H9 (cell line): ENCODE results near the gene HS3ST4. TPM values are rescaled to one million over a fixed set of nuclear protein-coding genes. Genes with fewer than 3 reads are reported as not detected.
A peak's percentile ranks its signal among the peaks of the same experiment; 100 is the strongest.

Experiments
- DNase-seq: peaks from one replicate; pipeline ENCODE4 v3.0.0-alpha.2; 2017
- H2AFZ ChIP-seq: one replicate; pipeline ENCODE4 v1.6.1; 2013; ENCODE audit warnings: mild to moderate bottlenecking, low read length, control low read depth, moderate library complexity
- H2AK5ac ChIP-seq: 2 replicates; pipeline ENCODE4 v1.6.1; 2013; ENCODE audit warnings: low read length, control low read depth, mixed read lengths; ENCODE audit not compliant: insufficient read length
- H2BK120ac ChIP-seq: one replicate; pipeline ENCODE4 v1.6.1; 2013; ENCODE audit warnings: low read depth, mild to moderate bottlenecking, low read length, control low read depth, inconsistent platforms; ENCODE audit not compliant: poor library complexity, severe bottlenecking
- H2BK12ac ChIP-seq: 2 replicates; pipeline ENCODE4 v1.6.1; 2013; ENCODE audit warnings: low read length, control low read depth, mixed read lengths, low read depth; ENCODE audit not compliant: insufficient read length
- H2BK15ac ChIP-seq: 2 replicates; pipeline ENCODE4 v1.6.1; 2013; ENCODE audit warnings: low read depth, low read length, control low read depth
- H2BK20ac ChIP-seq: one replicate; pipeline ENCODE4 v1.6.1; 2013; ENCODE audit warnings: low read depth, mild to moderate bottlenecking, low read length, control low read depth, inconsistent platforms; ENCODE audit not compliant: poor library complexity, severe bottlenecking
- H2BK5ac ChIP-seq: 2 replicates; pipeline ENCODE4 v1.6.1; 2013; ENCODE audit warnings: low read length, control low read depth, mixed read lengths; ENCODE audit not compliant: insufficient read length
- H3K14ac ChIP-seq: 2 replicates; pipeline ENCODE4 v1.6.1; 2013; ENCODE audit warnings: low read length, control low read depth; ENCODE audit not compliant: insufficient read depth
- H3K18ac ChIP-seq: 2 replicates; pipeline ENCODE4 v1.6.1; 2013; ENCODE audit warnings: low read depth, mild to moderate bottlenecking, mixed read lengths, low read length, control low read depth; ENCODE audit not compliant: insufficient read length
- H3K23ac ChIP-seq: 2 replicates; pipeline ENCODE4 v1.6.1; 2013; ENCODE audit warnings: low read length, control low read depth, mixed read lengths, low read depth; ENCODE audit not compliant: insufficient read length
- H3K23me2 ChIP-seq: 2 replicates; pipeline ENCODE4 v1.6.1; 2013; ENCODE audit warnings: low read depth, mild to moderate bottlenecking, mixed read lengths, low read length, control low read depth; ENCODE audit not compliant: insufficient read length, poor library complexity, severe bottlenecking
- H3K27ac ChIP-seq: 2 replicates; pipeline ENCODE4 v1.5.1; 2013; ENCODE audit warnings: low read length, control low read depth, mixed read lengths, low read depth; ENCODE audit not compliant: insufficient read length
- H3K27me3 ChIP-seq: 2 replicates; pipeline ENCODE4 v1.6.1; 2013; ENCODE audit warnings: low read length, control low read depth, inconsistent platforms; ENCODE audit not compliant: insufficient read depth
- H3K4ac ChIP-seq: 2 replicates; pipeline ENCODE4 v1.6.1; 2013; ENCODE audit warnings: low read depth, mild to moderate bottlenecking, control low read depth, inconsistent platforms, low read length, moderate library complexity
- H3K4me1 ChIP-seq: 2 replicates; pipeline ENCODE4 v1.6.1; 2013; ENCODE audit warnings: low read length, control low read depth, inconsistent platforms; ENCODE audit not compliant: insufficient read depth
- H3K4me2 ChIP-seq: 2 replicates; pipeline ENCODE4 v1.6.1; 2013; ENCODE audit warnings: low read length, control low read depth, mixed read lengths; ENCODE audit not compliant: insufficient read length, insufficient read depth
- H3K56ac ChIP-seq: 2 replicates; pipeline ENCODE4 v1.6.1; 2013; ENCODE audit warnings: low read depth, mild to moderate bottlenecking, mixed read lengths, low read length, control low read depth; ENCODE audit not compliant: insufficient read length
- H3K79me1 ChIP-seq: 2 replicates; pipeline ENCODE4 v1.6.1; 2013; ENCODE audit warnings: low read depth, mild to moderate bottlenecking, moderate library complexity, low read length, control low read depth, inconsistent platforms; ENCODE audit not compliant: insufficient read depth, poor library complexity, severe bottlenecking
- H3K79me2 ChIP-seq: 2 replicates; pipeline ENCODE4 v1.6.1; 2013; ENCODE audit warnings: low read length, control low read depth, inconsistent platforms; ENCODE audit not compliant: insufficient read depth
- H3K9ac ChIP-seq: 2 replicates; pipeline ENCODE4 v1.6.1; 2013; ENCODE audit warnings: low read length, control low read depth, mixed read lengths; ENCODE audit not compliant: insufficient read length; ENCODE audit errors: extremely low read depth
- H3K9me3 ChIP-seq: one replicate; pipeline ENCODE4 v1.6.1; 2013; ENCODE audit warnings: low read depth, low read length, inconsistent platforms; ENCODE audit not compliant: control insufficient read depth
- H3T11ph ChIP-seq: one replicate; pipeline ENCODE4 v1.6.1; 2013; ENCODE audit warnings: mild to moderate bottlenecking, low read length, control low read depth, inconsistent platforms
- H4K20me1 ChIP-seq: one replicate; pipeline ENCODE4 v1.6.1; 2013; ENCODE audit not compliant: control insufficient read depth, insufficient read length, insufficient read depth
- H4K5ac ChIP-seq: 2 replicates; pipeline ENCODE4 v1.6.1; 2013; ENCODE audit warnings: low read depth, mild to moderate bottlenecking, mixed read lengths, low read length, control low read depth; ENCODE audit not compliant: insufficient read length
- H4K8ac ChIP-seq: replicated peaks from 2 replicates; pipeline ENCODE4 v1.6.1; 2013; ENCODE audit warnings: low read length, control low read depth, mixed read lengths, low read depth; ENCODE audit not compliant: insufficient read length
- H4K91ac ChIP-seq: 2 replicates; pipeline ENCODE4 v1.6.1; 2013; ENCODE audit warnings: low read depth, mild to moderate bottlenecking, moderate library complexity, mixed read lengths, low read length, control low read depth; ENCODE audit not compliant: insufficient read length
- H3K27ac Mint-ChIP-seq, 3 experiments: 2 replicates in 2 of 3; 3 replicates in 1 of 3; pipeline ENCODE4 v1.8.0; 2020 to 2021; ENCODE audit warnings: mixed read lengths in 3 of 3, mild to moderate bottlenecking in 1 of 3, moderate library complexity in 1 of 3
- H3K27me3 Mint-ChIP-seq: 2 replicates; pipeline ENCODE4 v1.8.0; 2021; ENCODE audit warnings: low read depth, mild to moderate bottlenecking, moderate library complexity, mixed read lengths
- H3K36me3 Mint-ChIP-seq, 3 experiments: 2 replicates in 2 of 3; 3 replicates in 1 of 3; pipeline ENCODE4 v1.8.0; 2020 to 2021; ENCODE audit warnings: low read depth in 3 of 3, mixed read lengths in 3 of 3; ENCODE audit not compliant: insufficient read depth in 1 of 3
- H3K4me1 Mint-ChIP-seq, 2 experiments: 2 replicates each; pipeline ENCODE4 v1.8.0; 2020; ENCODE audit warnings: mixed read lengths in 2 of 2
- H3K4me3 Mint-ChIP-seq, 2 experiments: 2 replicates in 1 of 2; 3 replicates in 1 of 2; pipeline ENCODE4 v1.8.0; 2020 to 2021; ENCODE audit warnings: mild to moderate bottlenecking in 2 of 2, mixed read lengths in 2 of 2, moderate library complexity in 1 of 2
- H3K9me3 Mint-ChIP-seq, 2 experiments: 2 replicates in 1 of 2; 3 replicates in 1 of 2; pipeline ENCODE4 v1.8.0; 2020; ENCODE audit warnings: mild to moderate bottlenecking in 2 of 2, mixed read lengths in 2 of 2, moderate library complexity in 1 of 2
- WGBS: extraction: QIAGEN DNeasy Blood & Tissue Kit; methylation state at CpG from one replicate; pipeline ENCODE4 v1.1.7; 2013; ENCODE audit warnings: missing lambda C conversion rate, low lambda C conversion rate, mixed read lengths; ENCODE audit not compliant: insufficient read length; ENCODE audit errors: extremely low coverage; 5-methylcytosine and 5-hydroxymethylcytosine counted together
- total RNA-seq: library from RNA; stranded (reverse); gene quantifications from 2 replicates; pipeline ENCODE4 v1.2.1, GENCODE V29; 2021
- TF ChIP-seq, protein P1 (sequence below): fragments of 200-600 bp; sonication (generic); conservative IDR thresholded peaks from 3 replicates; pipeline ENCODE4 v1.8.0; 2021; ENCODE audit warnings: antibody characterized with exemption, mild to moderate bottlenecking

The HS3ST4 gene
- total RNA-seq, 1 experiment from 2014 or later = 1.7 TPM

DNA sequence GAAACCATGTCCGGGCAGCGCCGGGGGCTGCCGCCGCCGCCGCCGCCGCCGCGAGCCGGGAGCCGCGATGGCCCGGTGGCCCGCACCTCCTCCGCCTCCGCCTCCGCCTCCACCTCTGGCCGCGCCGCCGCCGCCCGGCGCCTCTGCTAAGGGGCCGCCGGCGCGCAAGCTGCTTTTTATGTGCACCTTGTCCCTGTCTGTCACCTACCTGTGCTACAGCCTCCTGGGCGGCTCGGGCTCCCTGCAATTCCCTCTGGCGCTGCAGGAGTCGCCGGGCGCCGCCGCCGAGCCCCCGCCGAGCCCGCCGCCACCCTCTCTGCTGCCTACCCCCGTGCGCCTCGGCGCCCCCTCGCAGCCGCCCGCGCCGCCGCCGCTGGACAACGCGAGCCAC, 587 bp downstream of the HS3ST4 start:
- no peaks in the 10 kb centered on the region for H3K79me1 ChIP-seq
- H3K27ac Mint-ChIP-seq = no peak overlapping the region
- no peaks in the 10 kb centered on the region for H3K9me3 ChIP-seq
- H2BK120ac ChIP-seq = no peak overlapping the region
- H3K9me3 Mint-ChIP-seq = no peaks in the 10 kb centered on the region; a peak in 1 of 5 replicates
- DNase-seq = no peak
- peaks cover 18 to 20% of the 10 kb centered on the region in 2 experiments for H3K4me1 Mint-ChIP-seq
- no peak overlapping the region for H3K23ac ChIP-seq
- no peaks in the 10 kb centered on the region for H4K20me1 ChIP-seq
- no peak overlapping the region for H2BK5ac ChIP-seq
- peaks cover 13% of the 10 kb centered on the region; the same call in 1 of the 2 replicates for H3K27me3 ChIP-seq
- no peak overlapping the region for H3K27ac ChIP-seq
- no peak overlapping the region for H3K14ac ChIP-seq
- H3K9ac ChIP-seq = no peak overlapping the region
- H3K4ac ChIP-seq = no peak overlapping the region
- no peaks in the 10 kb centered on the region for H3K36me3 Mint-ChIP-seq
- peaks cover 67% of the 10 kb centered on the region for H3K27me3 Mint-ChIP-seq
- H2BK20ac ChIP-seq = no peak overlapping the region
- H3K4me3 Mint-ChIP-seq = peak overlapping the region; percentile 58 to 72; a peak in 4 of 5 replicates
- no peak overlapping the region for H2AFZ ChIP-seq
- H3K23me2 ChIP-seq = peaks cover 15% of the 10 kb centered on the region
- TF ChIP-seq, protein P1, sequence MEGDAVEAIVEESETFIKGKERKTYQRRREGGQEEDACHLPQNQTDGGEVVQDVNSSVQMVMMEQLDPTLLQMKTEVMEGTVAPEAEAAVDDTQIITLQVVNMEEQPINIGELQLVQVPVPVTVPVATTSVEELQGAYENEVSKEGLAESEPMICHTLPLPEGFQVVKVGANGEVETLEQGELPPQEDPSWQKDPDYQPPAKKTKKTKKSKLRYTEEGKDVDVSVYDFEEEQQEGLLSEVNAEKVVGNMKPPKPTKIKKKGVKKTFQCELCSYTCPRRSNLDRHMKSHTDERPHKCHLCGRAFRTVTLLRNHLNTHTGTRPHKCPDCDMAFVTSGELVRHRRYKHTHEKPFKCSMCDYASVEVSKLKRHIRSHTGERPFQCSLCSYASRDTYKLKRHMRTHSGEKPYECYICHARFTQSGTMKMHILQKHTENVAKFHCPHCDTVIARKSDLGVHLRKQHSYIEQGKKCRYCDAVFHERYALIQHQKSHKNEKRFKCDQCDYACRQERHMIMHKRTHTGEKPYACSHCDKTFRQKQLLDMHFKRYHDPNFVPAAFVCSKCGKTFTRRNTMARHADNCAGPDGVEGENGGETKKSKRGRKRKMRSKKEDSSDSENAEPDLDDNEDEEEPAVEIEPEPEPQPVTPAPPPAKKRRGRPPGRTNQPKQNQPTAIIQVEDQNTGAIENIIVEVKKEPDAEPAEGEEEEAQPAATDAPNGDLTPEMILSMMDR = no peak
- H3K56ac ChIP-seq = no peak overlapping the region
- H3K79me2 ChIP-seq = no peaks in the 10 kb centered on the region
- H4K91ac ChIP-seq = no peak overlapping the region
- no CpG with 5 or more reads among the region's 56 CpGs for WGBS
- H3K4me2 ChIP-seq = peak overlapping the region; percentile 65
- H2AK5ac ChIP-seq = no peak overlapping the region
- H3T11ph ChIP-seq = no peak overlapping the region
- H3K18ac ChIP-seq = no peak overlapping the region
- H4K5ac ChIP-seq = no peak overlapping the region
- H3K4me1 ChIP-seq = peaks cover 2% of the 10 kb centered on the region; the same call in 1 of the 2 replicates
- H2BK12ac ChIP-seq = no peak overlapping the region
- H4K8ac ChIP-seq = no peak overlapping the region
- H2BK15ac ChIP-seq = no peak overlapping the region
